Inflammatory macrophage treated with lipopolysaccharide for 4 hours (primary cell): ENCODE measurements around the gene TTR.

Source experiments
- DNase-seq: peaks from one replicate; pipeline ENCODE4 v3.0.0-alpha.2; 2020

Gene TTR

GRCh38 chr18:31617031-31617717, 25.5 kb downstream of the TTR start:
- no peak for DNase-seq

GRCh38 chr18:31618801-31619200, 27.1 kb downstream of the TTR start:
- no peak for DNase-seq

GRCh38 chr18:31619291-31619690, 27.6 kb downstream of the TTR start:
- DNase-seq = no peak

DNA sequence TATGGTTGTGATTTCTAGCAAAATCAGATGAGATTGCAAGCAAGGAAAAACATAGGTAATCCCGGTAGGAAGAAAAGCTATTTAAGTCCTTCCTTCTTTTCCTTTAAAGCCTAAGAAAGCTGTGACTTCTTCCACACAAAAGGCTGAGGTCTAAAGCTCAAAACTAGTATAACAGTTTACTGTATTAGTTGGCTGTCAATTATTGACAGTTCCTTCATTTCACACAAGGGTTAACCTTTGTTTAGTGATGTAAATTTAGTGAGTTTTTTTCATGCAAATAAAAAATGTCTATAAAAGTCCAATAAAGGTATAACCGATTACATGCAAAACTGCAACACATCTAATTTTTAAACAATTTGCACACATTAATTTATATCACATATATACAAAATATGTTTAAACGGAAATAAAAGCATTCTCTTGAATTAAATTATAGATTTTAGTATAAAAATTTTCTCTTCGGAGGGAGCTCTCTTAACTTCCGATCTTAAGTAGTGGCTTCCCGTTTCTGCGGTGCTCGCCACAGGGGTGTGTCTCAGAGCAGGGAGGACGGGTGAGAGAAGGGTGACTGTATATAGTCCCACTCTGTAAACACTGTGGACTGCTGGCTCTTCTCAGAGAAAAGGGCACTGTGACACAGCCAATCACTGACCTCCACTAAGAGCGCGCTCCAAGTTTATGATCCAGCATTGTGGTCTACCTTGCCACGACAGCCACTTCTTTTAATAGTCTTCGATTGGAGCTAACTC, 33.4 kb downstream of the TTR start:
- DNase-seq = no peak

DNA sequence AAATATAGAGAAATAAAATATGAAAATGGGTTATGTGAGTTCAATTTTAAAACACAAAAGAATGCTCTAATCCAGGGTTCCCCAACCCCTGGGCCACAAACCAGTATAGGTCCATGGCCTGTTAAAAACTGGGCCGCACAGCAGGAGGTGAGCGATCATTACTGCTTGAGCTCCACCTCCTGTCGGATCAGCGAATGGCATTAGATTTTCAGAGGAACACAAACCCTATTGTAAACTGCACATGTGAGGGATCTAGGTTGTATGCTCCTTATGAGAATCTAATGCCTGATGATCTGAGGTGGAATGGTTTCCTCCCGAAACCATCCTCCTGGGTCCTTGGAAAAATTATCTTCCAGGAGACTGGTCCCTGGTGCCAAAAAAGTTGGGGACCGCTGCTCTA, 34.7 kb downstream of the TTR start:
- DNase-seq = no peak

DNA sequence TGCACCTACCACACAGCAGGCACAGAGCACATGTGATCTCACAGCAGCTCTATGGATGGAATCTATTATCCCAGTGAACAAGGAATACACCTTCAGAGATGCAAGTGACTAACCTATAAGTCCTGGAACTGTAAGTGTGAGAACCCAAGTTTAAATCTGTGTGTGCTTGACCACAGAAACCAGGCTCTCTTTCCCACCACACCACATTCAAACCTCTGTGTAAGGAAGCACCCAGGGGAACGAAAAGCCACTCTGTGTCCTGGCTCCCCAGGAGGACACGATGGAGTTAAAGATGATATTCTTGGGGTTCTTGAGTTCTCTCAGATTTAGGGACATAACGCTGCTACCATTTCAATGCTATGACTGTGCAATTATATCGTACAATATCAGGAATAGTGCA, 38.9 kb downstream of the TTR start:
- DNase-seq = no peak

GRCh38 chr18:31631526-31631925, 39.8 kb downstream of the TTR start:
- DNase-seq = no peak

GRCh38 chr18:31632356-31632755, 40.7 kb downstream of the TTR start:
- no peak for DNase-seq

GRCh38 chr18:31633392-31634330, 42.0 kb downstream of the TTR start:
- DNase-seq = no peak

GRCh38 chr18:31634331-31634713, 42.6 kb downstream of the TTR start:
- DNase-seq = no peak

DNA sequence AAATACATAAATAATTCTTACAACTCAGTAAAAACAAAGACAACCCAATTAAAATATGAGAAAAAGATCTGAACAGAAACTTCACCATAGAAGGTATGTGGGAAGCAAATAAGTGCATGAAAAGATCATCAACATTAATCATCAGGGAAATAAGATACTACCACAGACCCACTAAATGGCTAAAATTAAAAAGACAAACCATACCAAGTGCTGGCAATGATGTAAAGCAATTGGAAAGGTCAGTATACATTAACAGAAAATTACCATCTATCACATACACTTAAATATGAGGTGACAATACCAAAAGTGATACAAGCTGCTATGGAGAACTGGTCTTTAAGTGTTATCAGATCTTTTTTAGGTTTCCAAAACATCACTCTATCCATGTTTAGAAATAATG, 44.7 kb downstream of the TTR start:
- no peak for DNase-seq

GRCh38 chr18:31637445-31637844, 45.8 kb downstream of the TTR start:
- no peak for DNase-seq

GRCh38 chr18:31643003-31643402, 51.3 kb downstream of the TTR start:
- no peak for DNase-seq

DNA sequence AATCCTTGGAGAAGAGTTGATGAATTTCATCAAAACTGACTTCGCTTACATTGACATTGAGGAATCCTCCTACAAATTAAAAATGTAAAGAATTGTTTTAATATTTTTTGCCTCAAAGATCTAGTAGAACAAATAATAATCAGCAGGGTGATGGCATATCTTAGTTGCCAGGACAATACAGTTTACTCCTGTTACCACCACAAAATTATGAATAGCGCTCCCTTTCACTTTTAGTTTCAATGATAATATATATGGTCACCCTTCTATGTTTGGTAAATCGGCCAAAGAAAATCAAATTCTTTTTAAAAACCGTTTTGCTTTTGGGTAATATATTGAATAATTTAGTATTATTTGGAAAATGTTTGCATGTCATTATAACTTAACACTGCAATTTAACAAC, 53.7 kb downstream of the TTR start:
- no peak for DNase-seq

DNA sequence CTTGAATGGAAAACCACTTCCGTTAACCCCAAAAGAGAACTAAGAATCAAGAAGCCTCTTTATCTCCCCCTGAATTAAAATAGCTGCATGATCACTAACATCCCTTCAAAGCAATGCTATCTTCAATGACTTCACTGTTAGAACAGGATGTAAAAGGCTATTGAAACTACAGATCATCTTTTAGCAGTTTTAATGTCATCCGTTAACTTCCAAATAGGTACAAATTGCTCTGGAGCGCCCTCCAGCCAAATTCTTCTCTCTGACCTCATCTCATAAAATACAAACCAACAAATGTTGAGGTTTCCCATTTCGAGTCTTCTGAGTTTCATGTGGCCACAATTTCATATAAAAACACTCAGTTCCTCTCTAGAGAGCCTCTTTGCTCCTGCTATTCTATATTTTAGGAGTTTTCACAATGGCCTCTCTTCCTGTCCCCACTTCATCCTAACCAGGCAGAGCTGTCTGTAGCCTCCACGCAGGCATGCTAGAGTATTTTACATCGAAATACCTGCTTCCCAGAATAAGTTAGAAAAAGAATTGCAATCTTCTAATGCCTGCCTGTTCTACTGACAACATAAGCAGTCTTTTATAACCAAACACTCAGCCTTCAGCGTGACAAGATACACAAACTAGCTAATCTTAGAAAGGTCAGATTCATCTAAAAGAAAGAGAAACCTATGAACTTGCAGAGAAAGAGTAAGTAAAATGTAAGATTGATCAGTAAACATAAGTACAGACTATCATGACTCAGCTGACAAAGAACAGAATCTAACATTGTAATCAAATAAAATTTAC, 54.9 kb downstream of the TTR start:
- no peak for DNase-seq

DNA sequence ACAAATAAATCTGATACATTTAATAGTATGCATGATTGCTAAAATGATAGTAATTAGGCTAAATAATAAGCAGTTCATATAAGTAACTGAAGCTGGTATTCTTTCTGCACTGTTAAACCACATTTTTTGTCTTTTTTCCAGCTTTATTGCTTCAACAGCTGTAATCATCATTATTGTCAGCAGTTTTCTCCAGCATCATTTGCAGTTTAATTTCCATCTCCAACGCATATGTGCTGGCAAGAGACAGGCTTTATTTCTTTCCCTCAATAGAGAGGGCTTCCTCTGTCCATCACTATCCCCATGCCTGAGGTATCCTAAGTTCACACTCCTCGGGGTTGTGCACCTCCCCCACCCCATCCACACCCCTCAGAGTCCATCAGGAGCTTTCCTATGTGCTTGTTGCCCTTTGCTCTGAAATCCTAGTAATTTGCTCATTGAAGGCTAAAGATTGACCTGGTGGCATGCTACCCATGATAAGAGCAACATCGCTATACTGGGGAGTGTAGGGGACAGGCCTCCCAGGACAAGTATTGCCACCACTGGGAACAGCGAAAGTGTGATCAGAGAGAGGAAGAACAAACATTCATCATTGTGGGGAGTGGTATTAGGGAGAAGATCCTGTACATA, 55.6 kb downstream of the TTR start:
- DNase-seq = no peak
